ENCODE data around the gene KRTAP10-5. TPM values are rescaled to one million over a fixed set of nuclear protein-coding genes. Genes with fewer than 3 reads are reported as not detected.
"Not testable (repeated sequence)": the region's sequence is repeated elsewhere in the genome, so short reads cannot be mapped to it uniquely, and the experiment has no call there.

KRTAP10-5 gene
- total RNA-seq, 1 donor: not detected

GRCh38 chr21:44552136-44552535 is 28.3 kb downstream of the KRTAP10-5 start:
- no peak overlapping the region for H3K4me3 ChIP-seq (ENCODE audit: insufficient read depth, low read length)

GRCh38 chr21:44551340-44551961 is 29.0 kb downstream of the KRTAP10-5 start, which contains the start of gene KRTAP10-2:
KRTAP10-2 (minus strand) TSS chr21:44551505; CDS start chr21:44551458, 47 bp downstream.
- Histone ChIP-seq H2AFZ (ENCODE audit: low read length) (no peak within 1 kb of the TSS), H3K27me3 (ENCODE audit: insufficient read depth, low read length) (peaks cover 2% of the 10 kb centered on the region), H3K4me2 (ENCODE audit: insufficient read depth, low read length) (no peak within 1 kb of the TSS), H3K79me2 (ENCODE audit: insufficient read depth, low read length) (no peaks in the 10 kb centered on the region), H3K4me3 (ENCODE audit: insufficient read depth, low read length) (no peak within 1 kb of the TSS), H3K36me3 (ENCODE audit: insufficient read depth, low read length) (no peaks in the 10 kb centered on the region), H3K9me3 (ENCODE audit: low read depth, low read length) (no peaks in the 10 kb centered on the region), H3K4me1 (ENCODE audit: insufficient read depth, low read length) (no peaks in the 10 kb centered on the region), H4K20me1 (ENCODE audit: insufficient read depth, low read length) (no peaks in the 10 kb centered on the region), H3K27ac (ENCODE audit: low read depth, low read length) (no peak within 1 kb of the TSS)
- peak; percentile 17 for DNase-seq (ENCODE audit: insufficient read length, low spot score, missing footprints)
- TF ChIP-seq CTCF (IDR thresholded peaks at IDR 0.05; ENCODE audit: extremely low read depth, low read depth, low read length): no peak

More at GRCh38 chr21:44552136-44552535, 28.3 kb downstream of the KRTAP10-5 start:
- TF ChIP-seq CTCF (IDR thresholded peaks at IDR 0.05; ENCODE audit: extremely low read depth, low read depth, low read length): no peak
- Histone ChIP-seq H3K79me2 (ENCODE audit: insufficient read depth, low read length) (no peaks in the 10 kb centered on the region), H2AFZ (ENCODE audit: low read length) (no peak overlapping the region), H4K20me1 (ENCODE audit: insufficient read depth, low read length) (no peaks in the 10 kb centered on the region), H3K9me3 (ENCODE audit: low read depth, low read length) (no peaks in the 10 kb centered on the region), H3K36me3 (ENCODE audit: insufficient read depth, low read length) (no peaks in the 10 kb centered on the region), H3K4me2 (ENCODE audit: insufficient read depth, low read length) (no peak overlapping the region), H3K4me1 (ENCODE audit: insufficient read depth, low read length) (no peaks in the 10 kb centered on the region), H3K27ac (ENCODE audit: low read depth, low read length) (no peak overlapping the region), H3K27me3 (ENCODE audit: insufficient read depth, low read length) (peaks cover 5% of the 10 kb centered on the region)
- peak; percentile 34 for DNase-seq (ENCODE audit: insufficient read length, low spot score, missing footprints)

- H3K27ac ChIP-seq (ENCODE audit: low read depth, low read length): no peak overlapping the region
- H2AFZ ChIP-seq (ENCODE audit: low read length): no peak overlapping the region
- H3K36me3 ChIP-seq (ENCODE audit: insufficient read depth, low read length): no peaks in the 10 kb centered on the region
- H3K4me2 ChIP-seq (ENCODE audit: insufficient read depth, low read length): no peak overlapping the region
- H4K20me1 ChIP-seq (ENCODE audit: insufficient read depth, low read length): no peaks in the 10 kb centered on the region
- H3K4me1 ChIP-seq (ENCODE audit: insufficient read depth, low read length): no peaks in the 10 kb centered on the region
- H3K27me3 ChIP-seq (ENCODE audit: insufficient read depth, low read length): peaks cover 2% of the 10 kb centered on the region
- DNase-seq (ENCODE audit: insufficient read length, low spot score, missing footprints): peak; percentile 10
- H3K9me3 ChIP-seq (ENCODE audit: low read depth, low read length): no peaks in the 10 kb centered on the region
- no peaks in the 10 kb centered on the region for H3K79me2 ChIP-seq (ENCODE audit: insufficient read depth, low read length)
- TF ChIP-seq CTCF (IDR thresholded peaks at IDR 0.05; ENCODE audit: extremely low read depth, low read depth, low read length): no peak
- no peak overlapping the region for H3K4me3 ChIP-seq (ENCODE audit: insufficient read depth, low read length)
These were observed 29.6 kb downstream of the KRTAP10-5 start for GRCh38 chr21:44550807-44551206.

GRCh38 chr21:44550285-44550684 is 30.1 kb downstream of the KRTAP10-5 start:
- H3K27me3 ChIP-seq (ENCODE audit: insufficient read depth, low read length); H3K9me3 ChIP-seq (ENCODE audit: low read depth, low read length); H3K4me3 ChIP-seq (ENCODE audit: insufficient read depth, low read length); H3K4me1 ChIP-seq (ENCODE audit: insufficient read depth, low read length); H3K79me2 ChIP-seq (ENCODE audit: insufficient read depth, low read length); H3K4me2 ChIP-seq (ENCODE audit: insufficient read depth, low read length); H4K20me1 ChIP-seq (ENCODE audit: insufficient read depth, low read length); H3K27ac ChIP-seq (ENCODE audit: low read depth, low read length); H3K36me3 ChIP-seq (ENCODE audit: insufficient read depth, low read length); H2AFZ ChIP-seq (ENCODE audit: low read length): not testable (repeated sequence)
- peak; percentile 44 for DNase-seq (ENCODE audit: insufficient read length, low spot score, missing footprints)
